CD14-positive monocyte (primary cell): ENCODE data around the gene GID8. TPM values are rescaled to one million over a fixed set of nuclear protein-coding genes. Genes with fewer than 3 reads are reported as not detected.

Experiments
- DNase-seq, 3 donors: peaks; one replicate each; pipeline ENCODE4 v3.0.0-alpha.2; 2011 to 2022
- H2AFZ ChIP-seq: 2 replicates; pipeline ENCODE4 v1.6.0; 2012; ENCODE audit warnings: mild to moderate bottlenecking, low read depth, low read length, inconsistent platforms; ENCODE audit not compliant: insufficient read depth, poor library complexity, severe bottlenecking
- H3K27ac ChIP-seq, 2 donors: 1 replicate in 1 of 2; 2 replicates in 1 of 2; pipeline ENCODE4 v1.5.1; 2012 to 2013; ENCODE audit warnings: low read length in 2 of 2, control low read depth in 1 of 2, inconsistent platforms in 1 of 2, low read depth in 1 of 2, mild to moderate bottlenecking in 1 of 2
- H3K27me3 ChIP-seq, 2 donors: one replicate each; pipeline versions ENCODE4 v1.6.0 to v1.6.1; 2011 to 2013; ENCODE audit warnings: low read length in 2 of 2; ENCODE audit not compliant: control insufficient read depth in 2 of 2, insufficient read depth in 2 of 2
- H3K36me3 ChIP-seq, 2 donors: replicated peaks in 1 of 2; 1 replicate in 1 of 2; 2 replicates in 1 of 2; pipeline versions ENCODE4 v1.5.1 to v1.6.1; 2012 to 2013; ENCODE audit warnings: low read length in 2 of 2, control low read depth in 1 of 2, inconsistent platforms in 1 of 2, mild to moderate bottlenecking in 1 of 2; ENCODE audit not compliant: insufficient read depth in 2 of 2, control insufficient read depth in 1 of 2
- H3K4me1 ChIP-seq, 2 donors: 1 replicate in 1 of 2; 2 replicates in 1 of 2; pipeline versions ENCODE4 v1.5.1 to v1.6.1; 2012 to 2013; ENCODE audit warnings: low read length in 2 of 2, control low read depth in 1 of 2, inconsistent platforms in 1 of 2, mild to moderate bottlenecking in 1 of 2, moderate library complexity in 1 of 2; ENCODE audit not compliant: insufficient read depth in 2 of 2, control insufficient read depth in 1 of 2
- H3K4me2 ChIP-seq: replicated peaks from 2 replicates; pipeline ENCODE3; 2012; ENCODE audit warnings: low read length, moderate library complexity, mild to moderate bottlenecking; ENCODE audit not compliant: poor library complexity, severe bottlenecking; ENCODE audit errors: extremely low read depth
- H3K4me3 ChIP-seq, 3 experiments: fragments of 200-600 bp in 1 of 3; sonication (generic) in 1 of 3; replicated peaks in 1 of 3; 1 replicate in 2 of 3; 2 replicates in 1 of 3; pipeline ENCODE4 v1.5.1; 2011 to 2013; ENCODE audit warnings: low read length in 3 of 3, mild to moderate bottlenecking in 3 of 3, control low read depth in 2 of 3, low read depth in 2 of 3, inconsistent platforms in 1 of 3, moderate library complexity in 1 of 3
- H3K79me2 ChIP-seq: 2 replicates; pipeline ENCODE4 v1.6.0; 2012; ENCODE audit warnings: mild to moderate bottlenecking, control low read depth, inconsistent platforms, low read length, moderate library complexity; ENCODE audit not compliant: insufficient read depth
- H3K9ac ChIP-seq: 2 replicates; pipeline ENCODE4 v1.6.0; 2017; ENCODE audit warnings: low read length, mild to moderate bottlenecking; ENCODE audit not compliant: insufficient read depth, poor library complexity, severe bottlenecking
- H3K9me3 ChIP-seq, 2 donors: replicated peaks in 1 of 2; 1 replicate in 1 of 2; 2 replicates in 1 of 2; pipeline versions ENCODE4 v1.5.1 to v1.6.1; 2012 to 2013; ENCODE audit warnings: low read length in 2 of 2, control low read depth in 1 of 2; ENCODE audit not compliant: control insufficient read depth in 1 of 2, insufficient read depth in 1 of 2
- H4K20me1 ChIP-seq: 2 replicates; pipeline ENCODE4 v1.6.0; 2012; ENCODE audit warnings: mild to moderate bottlenecking, low read length, control low read depth, moderate library complexity; ENCODE audit not compliant: insufficient read depth
- H3K27ac Mint-ChIP-seq, 7 donors: one replicate each; pipeline ENCODE4 v1.8.0; 2020; ENCODE audit warnings: mild to moderate bottlenecking in 7 of 7, mixed read lengths in 7 of 7, moderate library complexity in 6 of 7, inconsistent platforms in 2 of 7
- H3K27me3 Mint-ChIP-seq, 3 donors: one replicate each; pipeline ENCODE4 v1.8.0; 2021 to 2022; ENCODE audit warnings: low read depth in 3 of 3, mild to moderate bottlenecking in 3 of 3, mixed read lengths in 3 of 3, moderate library complexity in 3 of 3, inconsistent platforms in 1 of 3
- H3K36me3 Mint-ChIP-seq, 2 donors: one replicate each; pipeline ENCODE4 v1.8.0; 2020; ENCODE audit warnings: mixed read lengths in 2 of 2, inconsistent platforms in 1 of 2, mild to moderate bottlenecking in 1 of 2
- H3K4me1 Mint-ChIP-seq: one replicate; pipeline ENCODE4 v1.8.0; 2020; ENCODE audit warnings: mild to moderate bottlenecking, mixed read lengths
- H3K4me3 Mint-ChIP-seq, 2 donors: one replicate each; pipeline ENCODE4 v1.8.0; 2020; ENCODE audit warnings: mild to moderate bottlenecking in 2 of 2, mixed read lengths in 2 of 2, moderate library complexity in 1 of 2
- H3K9me3 Mint-ChIP-seq, 7 donors: one replicate each; pipeline ENCODE4 v1.8.0; 2020 to 2022; ENCODE audit warnings: mixed read lengths in 7 of 7, mild to moderate bottlenecking in 6 of 7, moderate library complexity in 6 of 7, inconsistent platforms in 2 of 7
- CTCF ChIP-seq: fragments of 200-600 bp; IDR thresholded peaks from one replicate; pipeline ENCODE4 v1.8.0; 2022; ENCODE audit warnings: antibody characterized with exemption, mild to moderate bottlenecking
- WGBS: methylation state at CpG from one replicate; pipeline ENCODE4 v1.1.5; 2013; ENCODE audit warnings: missing lambda C conversion rate; ENCODE audit not compliant: insufficient coverage; 5-methylcytosine and 5-hydroxymethylcytosine counted together
- intact Hi-C, 2 donors: fragments of 100-400 bp; cut with micrococcal nuclease; formaldehyde crosslinking; loops; one replicate each; pipeline versions ENCODE4 v1.15.0 to v1.15.1; 2023
- polyA plus RNA-seq, 3 donors: library from polyadenylated mRNA; depleted of rRNA in 1 of 3; unstranded in 2 of 3; stranded (reverse) in 1 of 3; fragments of 300-500 nt in 2 of 3; fragments of >200 nt in 1 of 3; fragmentation: Illumina TruSeq in 2 of 3; gene quantifications; 1 replicate in 2 of 3; 2 replicates in 1 of 3; pipeline ENCODE4 v1.2.3, GENCODE V29; 2012 to 2021

GID8 gene
- polyA plus RNA-seq, 3 donors, result 12.4 to 19.7 (median 12.7) TPM

DNA sequence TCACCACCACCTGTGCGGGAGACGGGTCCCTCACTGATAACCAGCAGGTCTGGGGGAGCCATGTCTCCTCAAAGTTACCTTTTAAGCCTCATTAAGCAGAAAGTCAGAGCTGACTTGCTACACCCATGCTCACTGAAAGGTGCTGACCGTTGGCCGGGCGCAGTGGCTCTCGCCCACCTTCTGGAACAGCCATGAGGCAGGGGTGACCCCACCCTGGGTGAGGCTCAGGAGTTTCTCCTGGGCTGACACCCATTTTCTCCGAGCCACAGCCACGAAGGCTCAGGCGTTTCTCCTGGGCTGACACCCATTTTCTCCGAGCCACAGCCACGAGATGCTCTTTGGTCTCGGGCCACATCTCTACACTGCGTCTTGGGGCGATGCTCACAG, 58.6 kb downstream of the GID8 start:
- peaks cover 5% of the 10 kb centered on the region for H3K4me1 Mint-ChIP-seq
- intact Hi-C loops, result no loop called here
- DNase-seq, result no peak
- no peaks in the 10 kb centered on the region for H3K79me2 ChIP-seq
- peaks cover 0 to 4% of the 10 kb centered on the region in 2 donors for H3K9me3 ChIP-seq
- H3K4me3 ChIP-seq, result no peak overlapping the region
- no peak overlapping the region for H3K27ac ChIP-seq
- no peaks in the 10 kb centered on the region for H4K20me1 ChIP-seq
- peaks cover 0 to 8% (median 2%) of the 10 kb centered on the region in 7 donors for H3K9me3 Mint-ChIP-seq
- no peak overlapping the region for H3K27ac Mint-ChIP-seq
- no peak overlapping the region for H2AFZ ChIP-seq
- H3K36me3 ChIP-seq, result no peaks in the 10 kb centered on the region
- no peak overlapping the region for H3K9ac ChIP-seq
- no peak overlapping the region for H3K4me3 Mint-ChIP-seq
- no peak overlapping the region for H3K4me2 ChIP-seq
- H3K36me3 Mint-ChIP-seq, result no peaks in the 10 kb centered on the region
- WGBS, result 93% methylated on average over 11 of the region's 14 CpGs
- no peaks in the 10 kb centered on the region for H3K4me1 ChIP-seq
- peaks cover 0 to 31% of the 10 kb centered on the region in 2 donors for H3K27me3 ChIP-seq
- TF ChIP-seq CTCF, result no peak
- H3K27me3 Mint-ChIP-seq, result peaks cover 34 to 66% (median 39%) of the 10 kb centered on the region in 3 donors

GRCh38 chr20:62997417-62998035, 59.6 kb downstream of the GID8 start:
- 13% methylated on average over 16 of the region's 20 CpGs for WGBS
- no peak overlapping the region for H3K9ac ChIP-seq
- TF ChIP-seq CTCF, result no peak
- Mint-ChIP-seq H3K4me3 (peak overlapping the region in 1 of 2 donors; percentile 28), H3K9me3 (peaks cover 0 to 8% (median 2%) of the 10 kb centered on the region in 7 donors), H3K4me1 (peaks cover 5% of the 10 kb centered on the region), H3K36me3 (no peaks in the 10 kb centered on the region), H3K27me3 (peaks cover 41 to 74% (median 44%) of the 10 kb centered on the region in 3 donors), H3K27ac (no peak overlapping the region)
- H3K27ac ChIP-seq, result no peak overlapping the region
- H3K27me3 ChIP-seq, result peaks cover 0 to 39% of the 10 kb centered on the region in 2 donors
- no peaks in the 10 kb centered on the region for H3K36me3 ChIP-seq
- H3K79me2 ChIP-seq, result no peaks in the 10 kb centered on the region
- intact Hi-C loops, result no loop called here
- no peak overlapping the region for H2AFZ ChIP-seq
- no peaks in the 10 kb centered on the region for H4K20me1 ChIP-seq
- H3K4me1 ChIP-seq, result no peaks in the 10 kb centered on the region
- H3K4me3 ChIP-seq, result no peak overlapping the region
- no peak overlapping the region for H3K4me2 ChIP-seq
- no peak for DNase-seq
- H3K9me3 ChIP-seq, result peaks cover 0 to 4% of the 10 kb centered on the region in 2 donors

Other genes with a start within 250 kb of the GID8 start
- 1 to 10 TPM in 1 of 3 donors, under 1 TPM in 2; 0.35 to 2.5 (median 0.40) TPM for gene NTSR1, start 229.3 kb upstream of the GID8 start, polyA plus RNA-seq
- gene MRGBP, start 141.7 kb upstream of the GID8 start, polyA plus RNA-seq, result 10 to 100 TPM in 2 of 3 donors, 1 to 10 TPM in 1; 9.8 to 10.5 (median 10.2) TPM
- 100 to 1,000 TPM in 1 of 3 donors, 10 to 100 TPM in 2; 47.8 to 114 (median 79.3) TPM for gene OGFR, start 133.3 kb upstream of the GID8 start, polyA plus RNA-seq
- gene COL9A3, start 121.1 kb upstream of the GID8 start, polyA plus RNA-seq, result 1 to 10 TPM; 1.8 to 4.4 (median 2.6) TPM
- 1 to 10 TPM in 1 of 3 donors, under 1 TPM in 2; 0.38 to 3.5 (median 0.89) TPM for gene TCFL5, start 76.3 kb upstream of the GID8 start, polyA plus RNA-seq
- gene DIDO1, start 11.6 kb upstream of the GID8 start, polyA plus RNA-seq, result 10 to 100 TPM in 2 of 3 donors, 1 to 10 TPM in 1; 8.5 to 23.8 (median 12.9) TPM
- 10 to 100 TPM in 1 of 3 donors, under 1 TPM in 2; 0.81 to 31.3 (median 0.82) TPM for gene SLC17A9, start 14.6 kb downstream of the GID8 start, polyA plus RNA-seq
- not detected for gene BHLHE23, start 68.8 kb downstream of the GID8 start, polyA plus RNA-seq